ENCODE data around the gene ZNF516. TPM values are rescaled to one million over a fixed set of nuclear protein-coding genes. Genes with fewer than 3 reads are reported as not detected.

Gene ZNF516
- total RNA-seq, 1 experiment from 2014 or later: 7.9 TPM

- DNase-seq (ENCODE audit: low read depth): no peak
Measured at GRCh38 chr18:76456018-76456750, 38.9 kb downstream of the ZNF516 start.

- no peak for DNase-seq (ENCODE audit: low read depth)
Measured at GRCh38 chr18:76455003-76455676, 39.9 kb downstream of the ZNF516 start.

- DNase-seq (ENCODE audit: low read depth): no peak
Measured at GRCh38 chr18:76454418-76454817, 40.6 kb downstream of the ZNF516 start.

GRCh38 chr18:76453932-76454331, 41.1 kb downstream of the ZNF516 start:
- DNase-seq (ENCODE audit: low read depth): no peak

- DNase-seq (ENCODE audit: low read depth): no peak
Measured at GRCh38 chr18:76453057-76453561, 41.9 kb downstream of the ZNF516 start.

GRCh38 chr18:76452357-76452756, 42.7 kb downstream of the ZNF516 start:
- DNase-seq (ENCODE audit: low read depth): no peak

GRCh38 chr18:76451396-76452331, 43.4 kb downstream of the ZNF516 start:
- DNase-seq (ENCODE audit: low read depth): no peak

- DNase-seq (ENCODE audit: low read depth): peak; percentile 73
Measured at GRCh38 chr18:76450452-76451395, 44.3 kb downstream of the ZNF516 start.

GRCh38 chr18:76449111-76449453, 46.0 kb downstream of the ZNF516 start:
- DNase-seq (ENCODE audit: low read depth): no peak

- DNase-seq (ENCODE audit: low read depth): no peak
Measured at GRCh38 chr18:76448256-76449110, 46.6 kb downstream of the ZNF516 start.

GRCh38 chr18:76447258-76447890, 47.7 kb downstream of the ZNF516 start:
- DNase-seq (ENCODE audit: low read depth): no peak

GRCh38 chr18:76446321-76447257, 48.5 kb downstream of the ZNF516 start:
- DNase-seq (ENCODE audit: low read depth): no peak

GRCh38 chr18:76445741-76446232, 49.3 kb downstream of the ZNF516 start:
- peak; percentile 63 for DNase-seq (ENCODE audit: low read depth)

GRCh38 chr18:76445275-76445674, 49.8 kb downstream of the ZNF516 start:
- peak; percentile 68 for DNase-seq (ENCODE audit: low read depth)

- no peak for DNase-seq (ENCODE audit: low read depth)
Measured at GRCh38 chr18:76444446-76445105, 50.5 kb downstream of the ZNF516 start.

- no peak for DNase-seq (ENCODE audit: low read depth)
Measured at GRCh38 chr18:76443519-76444445, 51.3 kb downstream of the ZNF516 start.

Measured in LHCN-M2 (cell line).